Fibroblast of the aortic adventitia (primary cell): ENCODE results near the gene CACNG4. TPM values are rescaled to one million over a fixed set of nuclear protein-coding genes. Genes with fewer than 3 reads are reported as not detected.

Source experiments
- DNase-seq: peaks from one replicate; pipeline ENCODE4 v3.0.0-alpha.2; 2010; ENCODE audit warnings: low read depth
- H3K4me3 ChIP-seq: 2 replicates; pipeline ENCODE4 v1.5.1; 2011; ENCODE audit warnings: low read depth, mild to moderate bottlenecking, control low read depth, low read length, moderate library complexity
- CTCF ChIP-seq: IDR thresholded peaks from 2 replicates; pipeline ENCODE4 v1.5.1; 2011; ENCODE audit warnings: mild to moderate bottlenecking, low read length, control low read depth, inconsistent platforms; ENCODE audit not compliant: insufficient read depth
- total RNA-seq: library from RNA; depleted of rRNA; stranded (reverse); fragments of >200 nt; gene quantifications from 2 replicates; pipeline ENCODE4 v1.2.3, GENCODE V29; 2012; ENCODE audit warnings: low replicate concordance

The CACNG4 gene
- total RNA-seq, 1 donor = not detected

- no peak for TF ChIP-seq CTCF
- DNase-seq = no peak
- H3K4me3 ChIP-seq = no peak overlapping the region
Observed at GRCh38 chr17:67058036-67058435, 93.5 kb downstream of the CACNG4 start.

- H3K4me3 ChIP-seq = no peak overlapping the region
- TF ChIP-seq CTCF = no peak
- DNase-seq = peak; percentile 36
Observed at GRCh38 chr17:67059372-67059771, 94.9 kb downstream of the CACNG4 start.

- no peak for DNase-seq
- no peak for TF ChIP-seq CTCF
- H3K4me3 ChIP-seq = no peak overlapping the region
Observed at GRCh38 chr17:67063141-67063540, 98.6 kb downstream of the CACNG4 start.

GRCh38 chr17:67066717-67067116 lies 102.2 kb downstream of the CACNG4 start:
- no peak overlapping the region for H3K4me3 ChIP-seq
- no peak for DNase-seq
- no peak for TF ChIP-seq CTCF

GRCh38 chr17:67067571-67068482 lies 103.3 kb downstream of the CACNG4 start:
- no peak for DNase-seq
- no peak overlapping the region for H3K4me3 ChIP-seq
- TF ChIP-seq CTCF = no peak

- DNase-seq = no peak
- no peak overlapping the region for H3K4me3 ChIP-seq
- no peak for TF ChIP-seq CTCF
Observed at GRCh38 chr17:67068999-67069398, 104.5 kb downstream of the CACNG4 start.
